GM23248 (cell line): Measurements from ENCODE around the gene ANKRD27.

ENCODE experiments used
- EZH2 ChIP-seq: fragments of 200-600 bp; sonication (generic); IDR thresholded peaks from 2 replicates; pipeline ENCODE4 v1.6.1; 2018; ENCODE audit warnings: antibody characterized with exemption, mild to moderate bottlenecking; ENCODE audit not compliant: insufficient read depth, poor library complexity, severe bottlenecking
- EZH2phosphoT487 ChIP-seq: fragments of 200-600 bp; sonication (generic); IDR thresholded peaks from 2 replicates; pipeline ENCODE4 v1.6.1; 2018; ENCODE audit warnings: antibody characterized with exemption, moderate library complexity, mild to moderate bottlenecking, low read depth; ENCODE audit not compliant: insufficient read depth

DNA sequence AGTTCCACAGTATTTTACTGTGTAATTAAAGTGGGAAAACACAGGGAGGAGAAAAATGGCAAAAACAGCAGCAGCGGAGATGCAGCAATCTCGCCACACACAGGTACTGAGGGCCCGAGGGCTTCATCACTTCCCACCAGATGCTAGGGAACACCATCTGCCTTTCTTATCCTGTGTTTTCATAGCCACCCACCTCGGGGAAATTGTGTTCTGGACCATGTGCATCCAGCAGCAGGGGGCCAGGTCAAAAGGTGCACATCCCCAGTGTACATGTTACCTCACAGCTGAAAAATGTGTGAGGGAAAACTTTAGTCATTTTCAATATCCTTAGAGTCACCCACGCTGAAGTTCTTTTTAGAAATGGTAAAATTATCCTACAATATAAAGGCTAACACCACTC is 63.8 kb downstream of the ANKRD27 start:
- TF ChIP-seq EZH2: no peak
- TF ChIP-seq EZH2phosphoT487: no peak
